C4-2B (cell line): ENCODE results near the gene TMEM196.

ENCODE experiments used
- CTCF ChIP-seq: fragments of 450-650 bp; conservative IDR thresholded peaks from 2 replicates; pipeline ENCODE4 v1.5.1; 2017; ENCODE audit warnings: mild to moderate bottlenecking
- ZFX ChIP-seq: fragments of 450-650 bp; IDR thresholded peaks from 2 replicates; pipeline ENCODE4 v1.6.1; 2017

GRCh38 chr7:19681596-19681995, 91.8 kb downstream of the TMEM196 start:
- TF ChIP-seq CTCF = no peak
- TF ChIP-seq ZFX = no peak
